Pericardium fibroblast (primary cell): ENCODE measurements around the gene MRPS21. TPM values are rescaled to one million over a fixed set of nuclear protein-coding genes. Genes with fewer than 3 reads are reported as not detected.

Source experiments
- total RNA-seq: library from RNA; depleted of rRNA; stranded (reverse); fragments of >200 nt; gene quantifications from 2 replicates; pipeline ENCODE4 v1.2.3, GENCODE V29; 2015

The MRPS21 gene
- 43.4 and 44.5 TPM in 2 replicates for total RNA-seq

GRCh38 chr1:150293433-150294253 is at the start of gene MRPS21:
TSS of gene MRPS21 (plus strand) at chr1:150293861. CDS start at chr1:150294367, 506 bp downstream.

DNA sequence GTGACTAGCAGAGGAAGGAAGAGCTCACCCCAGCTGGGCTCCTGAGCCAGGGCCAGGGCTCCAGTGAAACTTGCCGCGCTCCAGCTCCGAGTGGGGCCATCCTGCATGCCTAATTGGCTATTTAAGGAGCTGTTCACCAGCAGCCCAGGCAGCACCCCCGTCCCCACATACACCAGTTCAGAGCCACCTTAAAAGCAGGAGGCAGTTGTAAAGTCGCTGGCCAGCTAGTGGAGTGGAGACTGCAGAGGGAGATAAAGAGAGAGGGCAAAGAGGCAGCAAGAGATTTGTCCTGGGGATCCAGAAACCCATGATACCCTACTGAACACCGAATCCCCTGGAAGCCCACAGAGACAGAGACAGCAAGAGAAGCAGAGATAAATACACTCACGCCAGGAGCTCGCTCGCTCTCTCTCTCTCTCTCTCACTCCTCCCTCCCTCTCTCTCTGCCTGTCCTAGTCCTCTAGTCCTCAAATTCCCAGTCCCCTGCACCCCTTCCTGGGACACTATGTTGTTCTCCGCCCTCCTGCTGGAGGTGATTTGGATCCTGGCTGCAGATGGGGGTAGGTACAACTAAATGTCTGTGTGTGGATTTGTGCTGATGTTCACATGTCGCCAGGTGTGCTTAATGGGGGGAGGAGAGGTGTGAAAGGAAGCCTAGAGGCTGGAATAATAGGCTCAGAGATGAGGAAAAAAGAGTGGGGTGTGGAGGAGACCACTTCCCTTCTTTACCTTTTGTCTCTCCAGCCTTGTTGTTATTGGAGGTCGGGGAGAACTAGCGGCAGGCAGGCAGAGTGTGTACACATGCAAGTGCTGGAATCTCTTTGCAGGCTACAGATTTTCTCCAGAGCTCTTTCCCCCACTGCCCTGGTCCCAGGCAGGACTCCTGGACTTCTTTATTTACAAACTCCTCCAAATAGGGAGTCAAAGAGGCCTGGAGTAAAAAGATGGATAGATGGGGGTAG is 35.8 kb upstream of the MRPS21 start, which contains the start of gene CA14:
Gene CA14, plus strand, starts transcription at position 151 of the 962 bp plus-strand sequence. Its CDS starts 355 bp downstream, at position 506.

GRCh38 chr1:150268705-150269403 is 24.8 kb upstream of the MRPS21 start, which contains the start of gene APH1A:
TSS of gene APH1A (minus strand) at chr1:150269016. CDS start at chr1:150268810, 206 bp downstream.

DNA sequence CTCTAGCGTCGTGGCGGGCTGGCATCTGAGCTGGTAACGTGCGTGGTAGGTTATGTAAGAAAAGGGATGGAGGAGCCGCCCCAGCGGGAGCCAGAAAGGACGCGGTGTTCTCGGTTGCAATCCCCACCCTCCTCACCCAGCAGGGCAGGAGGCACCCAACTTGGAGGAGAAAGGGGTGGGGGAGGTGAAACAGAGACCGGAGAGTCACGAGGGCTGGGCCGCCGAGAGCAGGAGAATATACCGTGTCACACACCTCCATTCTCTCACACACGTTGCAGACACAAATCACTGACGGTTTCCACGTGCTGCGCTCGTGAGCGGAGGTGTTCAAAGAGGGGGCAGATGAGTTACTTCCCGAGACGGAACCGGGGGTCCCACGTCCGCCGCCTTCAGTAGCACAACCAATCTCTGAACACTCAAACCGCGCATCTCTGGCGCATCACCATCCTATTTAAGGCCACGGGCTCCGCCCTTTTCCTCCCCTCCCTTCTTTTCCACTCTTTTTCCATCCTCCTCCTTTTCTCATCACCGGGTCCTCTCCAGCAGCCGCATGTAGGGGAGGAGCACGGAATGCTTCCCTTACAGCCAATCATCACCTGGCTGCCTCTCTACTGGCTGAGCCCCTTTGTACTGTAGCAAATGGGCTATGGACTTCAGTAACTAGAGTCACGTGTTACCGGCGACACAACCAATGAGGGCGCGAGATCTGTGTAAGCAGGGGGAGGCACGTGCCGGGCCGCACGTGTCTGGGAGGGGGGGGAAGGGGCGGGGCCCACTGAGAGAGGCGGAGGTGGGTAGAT is 11.7 kb upstream of the MRPS21 start, which contains the start of gene CIART:
Gene CIART, plus strand, starts transcription at position 797 of the 800 bp plus-strand sequence. CDS start 714 bp downstream, outside the sequence.

Other genes starting within 250 kb of the MRPS21 start
- gene VPS45, start 226.1 kb upstream of the MRPS21 start, total RNA-seq: 17.2 and 22.5 TPM in 2 replicates
- 20.3 and 24.5 TPM in 2 replicates for gene PLEKHO1, start 143.9 kb upstream of the MRPS21 start, total RNA-seq
- 11.6 and 11.9 TPM in 2 replicates for gene ANP32E, start 57.7 kb upstream of the MRPS21 start, total RNA-seq
- not detected in 2 replicates for gene CA14, start 36.1 kb upstream of the MRPS21 start, total RNA-seq
- 92.1 and 92.4 TPM in 2 replicates for gene APH1A, start 24.8 kb upstream of the MRPS21 start, total RNA-seq
- 19.5 and 21.2 TPM in 2 replicates for gene C1orf54, start 21.1 kb upstream of the MRPS21 start, total RNA-seq
- 3.3 and 3.6 TPM in 2 replicates for gene CIART, start 11.3 kb upstream of the MRPS21 start, total RNA-seq
- 14.8 and 18.6 TPM in 2 replicates for gene PRPF3, start 27.7 kb downstream of the MRPS21 start, total RNA-seq
- 8.3 and 9.0 TPM in 2 replicates for gene RPRD2, start 70.3 kb downstream of the MRPS21 start, total RNA-seq
- 9.2 and 16.5 TPM in 2 replicates for gene TARS2, start 193.6 kb downstream of the MRPS21 start, total RNA-seq
- 17.6 and 32.3 TPM in 2 replicates for gene ECM1, start 214.2 kb downstream of the MRPS21 start, total RNA-seq
- not detected in 2 replicates for gene FALEC, start 221.9 kb downstream of the MRPS21 start, total RNA-seq